HepG2 (cell line): ENCODE results near the gene PPP1R27. TPM values are rescaled to one million over a fixed set of nuclear protein-coding genes. Genes with fewer than 3 reads are reported as not detected.

ENCODE experiments used
- FOXO1 ChIP-seq: sonication (generic); formaldehyde crosslinking; IDR thresholded peaks from 2 replicates; pipeline ENCODE4 v1.4.0; 2020; ENCODE audit warnings: missing genetic modification reagents
- GATA4 ChIP-seq: sonication (generic); IDR thresholded peaks from 2 replicates; pipeline ENCODE4 v1.6.1; 2016; ENCODE audit warnings: antibody characterized with exemption, low read depth, borderline replicate concordance
- GATAD1 ChIP-seq: IDR thresholded peaks from 2 replicates; pipeline ENCODE4 v1.6.1; 2016; ENCODE audit warnings: missing genetic modification reagents, missing compliant biosample characterization
- MEF2D ChIP-seq: sonication (generic); formaldehyde crosslinking; IDR thresholded peaks from 2 replicates; pipeline ENCODE4 v1.5.1; 2020; ENCODE audit warnings: mild to moderate bottlenecking, missing genetic modification reagents
- MIXL1 ChIP-seq: IDR thresholded peaks from 2 replicates; pipeline ENCODE4 v1.6.1; 2016
- RBFOX2 ChIP-seq: fragments of 200-400 bp; formaldehyde crosslinking; IDR thresholded peaks from 2 replicates; pipeline ENCODE4 v1.6.1; 2017; ENCODE audit warnings: low read depth, mild to moderate bottlenecking, low read length
- RXRA ChIP-seq: sonication (generic); formaldehyde crosslinking; IDR thresholded peaks from 2 replicates; pipeline ENCODE4 v1.5.1; 2020; ENCODE audit warnings: missing genetic modification reagents
- THYN1 ChIP-seq: sonication (generic); formaldehyde crosslinking; IDR thresholded peaks from 2 replicates; pipeline ENCODE4 v1.8.1; 2023; ENCODE audit warnings: low read depth, mild to moderate bottlenecking, moderate library complexity, missing genetic modification reagents, borderline replicate concordance
- TRIM22 ChIP-seq: fragments of 450-650 bp; IDR thresholded peaks from 2 replicates; pipeline ENCODE4 v1.6.1; 2017
- YEATS4 ChIP-seq: sonication (generic); formaldehyde crosslinking; IDR thresholded peaks from 2 replicates; pipeline ENCODE4 v1.4.0; 2020; ENCODE audit warnings: missing genetic modification reagents, borderline replicate concordance
- ZBTB3 ChIP-seq: sonication (generic); formaldehyde crosslinking; IDR thresholded peaks from 2 replicates; pipeline ENCODE4 v1.4.0; 2020; ENCODE audit warnings: low read depth, mild to moderate bottlenecking, moderate library complexity, missing genetic modification reagents, borderline replicate concordance
- ZBTB38 ChIP-seq: sonication (generic); formaldehyde crosslinking; IDR thresholded peaks from 2 replicates; pipeline ENCODE4 v1.5.1; 2020; ENCODE audit warnings: mild to moderate bottlenecking, missing genetic modification reagents
- ZFAT ChIP-seq: sonication (generic); formaldehyde crosslinking; conservative IDR thresholded peaks from 2 replicates; pipeline ENCODE4 v1.8.1; 2023; ENCODE audit warnings: missing genetic modification reagents, inconsistent platforms
- ZNF224 ChIP-seq: sonication (generic); formaldehyde crosslinking; IDR thresholded peaks from 2 replicates; pipeline ENCODE4 v1.5.0; 2020; ENCODE audit warnings: mild to moderate bottlenecking, missing genetic modification reagents
- ZNF878 ChIP-seq: sonication (generic); formaldehyde crosslinking; IDR thresholded peaks from 2 replicates; pipeline ENCODE4 v1.8.1; 2023; ENCODE audit warnings: mild to moderate bottlenecking, missing genetic modification reagents, moderate library complexity
- ZSCAN12 ChIP-seq: sonication (generic); formaldehyde crosslinking; IDR thresholded peaks from 2 replicates; pipeline ENCODE4 v1.9.0; 2021; ENCODE audit warnings: mild to moderate bottlenecking, missing genetic modification reagents
- polyA plus RNA-seq, 8 experiments: library from polyadenylated mRNA; depleted of rRNA in 3 of 8; stranded (reverse) in 7 of 8; unstranded in 1 of 8; fragments of >200 nt; fragmentation: Illumina TruSeq in 4 of 8; extraction: Trizol in 4 of 8; gene quantifications; 2 replicates each; pipeline versions ENCODE4 v1.2.1 to v1.2.3, GENCODE V29; 2011 to 2016; ENCODE audit warnings: low read depth in 4 of 8, missing spikeins in 1 of 8, mixed read lengths in 1 of 8; ENCODE audit not compliant: insufficient read depth in 1 of 8
- total RNA-seq, 5 experiments: library from RNA; depleted of rRNA; stranded (reverse); fragments of >200 nt; fragmentation: Illumina TruSeq; extraction: Trizol; gene quantifications; 2 replicates each; pipeline ENCODE4 v1.2.3, GENCODE V29; 2016; ENCODE audit warnings: low read depth in 1 of 5
- TF ChIP-seq, protein P1 (sequence below): sonication (generic); formaldehyde crosslinking; IDR thresholded peaks from 2 replicates; pipeline ENCODE4 v1.4.0; 2020; ENCODE audit warnings: mild to moderate bottlenecking, low read depth, missing genetic modification reagents
- TF ChIP-seq, protein P2 (sequence below): IDR thresholded peaks from 2 replicates; pipeline ENCODE4 v1.6.1; 2016
- TF ChIP-seq, protein P3 (sequence below): IDR thresholded peaks from 2 replicates; pipeline ENCODE4 v1.6.1; 2012; ENCODE audit warnings: low read depth, low read length, improper control_type of control experiment
- TF ChIP-seq, protein P4 (sequence below): sonication (generic); formaldehyde crosslinking; IDR thresholded peaks from 2 replicates; pipeline ENCODE4 v1.4.0; 2020; ENCODE audit warnings: mild to moderate bottlenecking, missing genetic modification reagents, borderline replicate concordance

Gene PPP1R27
- total and polyA plus RNA-seq, 2 of the 13 experiments (the other 11 are each of a cell fraction or from before 2014, with no cell fraction given), result 0.17 to 1.00 TPM

- TF ChIP-seq YEATS4 (CRISPR knock-in tag) (peak; percentile 98), GATA4 (peak; percentile 57; the same call in 1 of the 2 replicates), TRIM22 (no peak), THYN1 (CRISPR knock-in tag) (no peak), RXRA (CRISPR knock-in tag) (peak; percentile 80), GATAD1 (CRISPR knock-in tag) (peak; percentile 96), FOXO1 (peak; percentile 65), ZSCAN12 (CRISPR knock-in tag) (no peak; the same call in 1 of the 2 replicates), MIXL1 (CRISPR knock-in tag) (peak; percentile 61; the same call in 1 of the 2 replicates), ZBTB3 (CRISPR knock-in tag) (peak; percentile 69; the same call in 1 of the 2 replicates), ZBTB38 (peak; percentile 86; the same call in 1 of the 2 replicates), ZNF224 (CRISPR knock-in tag) (0 out of 2 replicates have a peak, but pooled peaks have one; percentile 58), ZNF878 (CRISPR knock-in tag) (peak; percentile 82; the same call in 1 of the 2 replicates), MEF2D (CRISPR knock-in tag) (peak; percentile 68; the same call in 1 of the 2 replicates), ZFAT (no peak), RBFOX2 (peak; percentile 98)
- TF ChIP-seq, protein P1, sequence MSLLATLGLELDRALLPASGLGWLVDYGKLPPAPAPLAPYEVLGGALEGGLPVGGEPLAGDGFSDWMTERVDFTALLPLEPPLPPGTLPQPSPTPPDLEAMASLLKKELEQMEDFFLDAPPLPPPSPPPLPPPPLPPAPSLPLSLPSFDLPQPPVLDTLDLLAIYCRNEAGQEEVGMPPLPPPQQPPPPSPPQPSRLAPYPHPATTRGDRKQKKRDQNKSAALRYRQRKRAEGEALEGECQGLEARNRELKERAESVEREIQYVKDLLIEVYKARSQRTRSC (CRISPR knock-in tag), result no peak; the same call in 1 of the 2 replicates
- TF ChIP-seq, protein P2, sequence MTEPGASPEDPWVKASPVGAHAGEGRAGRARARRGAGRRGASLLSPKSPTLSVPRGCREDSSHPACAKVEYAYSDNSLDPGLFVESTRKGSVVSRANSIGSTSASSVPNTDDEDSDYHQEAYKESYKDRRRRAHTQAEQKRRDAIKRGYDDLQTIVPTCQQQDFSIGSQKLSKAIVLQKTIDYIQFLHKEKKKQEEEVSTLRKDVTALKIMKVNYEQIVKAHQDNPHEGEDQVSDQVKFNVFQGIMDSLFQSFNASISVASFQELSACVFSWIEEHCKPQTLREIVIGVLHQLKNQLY, result peak; percentile 68
- TF ChIP-seq, protein P3, sequence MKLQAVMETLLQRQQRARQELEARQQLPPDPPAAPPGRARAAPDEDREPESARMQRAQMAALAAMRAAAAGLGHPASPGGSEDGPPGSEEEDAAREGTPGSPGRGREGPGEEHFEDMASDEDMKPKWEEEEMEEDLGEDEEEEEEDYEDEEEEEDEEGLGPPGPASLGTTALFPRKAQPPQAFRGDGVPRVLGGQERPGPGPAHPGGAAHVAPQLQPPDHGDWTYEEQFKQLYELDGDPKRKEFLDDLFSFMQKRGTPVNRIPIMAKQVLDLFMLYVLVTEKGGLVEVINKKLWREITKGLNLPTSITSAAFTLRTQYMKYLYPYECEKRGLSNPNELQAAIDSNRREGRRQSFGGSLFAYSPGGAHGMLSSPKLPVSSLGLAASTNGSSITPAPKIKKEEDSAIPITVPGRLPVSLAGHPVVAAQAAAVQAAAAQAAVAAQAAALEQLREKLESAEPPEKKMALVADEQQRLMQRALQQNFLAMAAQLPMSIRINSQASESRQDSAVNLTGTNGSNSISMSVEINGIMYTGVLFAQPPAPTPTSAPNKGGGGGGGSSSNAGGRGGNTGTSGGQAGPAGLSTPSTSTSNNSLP, result no peak
- TF ChIP-seq, protein P4, sequence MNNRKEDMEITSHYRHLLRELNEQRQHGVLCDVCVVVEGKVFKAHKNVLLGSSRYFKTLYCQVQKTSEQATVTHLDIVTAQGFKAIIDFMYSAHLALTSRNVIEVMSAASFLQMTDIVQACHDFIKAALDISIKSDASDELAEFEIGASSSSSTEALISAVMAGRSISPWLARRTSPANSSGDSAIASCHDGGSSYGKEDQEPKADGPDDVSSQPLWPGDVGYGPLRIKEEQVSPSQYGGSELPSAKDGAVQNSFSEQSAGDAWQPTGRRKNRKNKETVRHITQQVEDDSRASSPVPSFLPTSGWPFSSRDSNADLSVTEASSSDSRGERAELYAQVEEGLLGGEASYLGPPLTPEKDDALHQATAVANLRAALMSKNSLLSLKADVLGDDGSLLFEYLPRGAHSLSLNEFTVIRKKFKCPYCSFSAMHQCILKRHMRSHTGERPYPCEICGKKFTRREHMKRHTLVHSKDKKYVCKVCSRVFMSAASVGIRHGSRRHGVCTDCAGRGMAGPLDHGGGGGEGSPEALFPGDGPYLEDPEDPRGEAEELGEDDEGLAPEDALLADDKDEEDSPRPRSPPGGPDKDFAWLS (CRISPR knock-in tag), result no peak
These were observed 26.1 kb upstream of the PPP1R27 start (continued) for GRCh38 chr17:81860756-81861568.
